Mesenteric fat pad (tissue), 1 donor: ENCODE measurements around the gene MPP4. TPM values are rescaled to one million over a fixed set of nuclear protein-coding genes. Genes with fewer than 3 reads are reported as not detected.
"Not testable (repeated sequence)": the region's sequence is repeated elsewhere in the genome, so short reads cannot be mapped to it uniquely, and the experiment has no call there.

Experiments used
- DNase-seq: peaks from one replicate; pipeline ENCODE4 v3.0.0-alpha.2; 2020; ENCODE audit warnings: low spot score
- total RNA-seq: library from RNA; stranded (reverse); fragmentation: NEBNext Ultra II Directional; extraction: Animal tissue kit (Norgen Biotek cat#: 25700); gene quantifications from one replicate; pipeline ENCODE4 v1.2.1, GENCODE V29; 2021
- donor health status: DM: yes; HTN: yes; CAD: no.

The MPP4 gene
- total RNA-seq, 1 donor from 2014 or later = not detected

GRCh38 chr2:201674298-201674697 is 24.1 kb downstream of the MPP4 start:
- no peak for DNase-seq

- no peak for DNase-seq
Observed at GRCh38 chr2:201673546-201673945, 24.9 kb downstream of the MPP4 start.

GRCh38 chr2:201671205-201671604 is 27.2 kb downstream of the MPP4 start:
- not testable (repeated sequence) for DNase-seq

GRCh38 chr2:201669865-201670264 is 28.6 kb downstream of the MPP4 start:
- no peak for DNase-seq

GRCh38 chr2:201668402-201668910 is 30.0 kb downstream of the MPP4 start:
- DNase-seq = no peak

- no peak for DNase-seq
Observed at GRCh38 chr2:201664334-201664733, 34.1 kb downstream of the MPP4 start.

GRCh38 chr2:201661366-201661765 is 37.1 kb downstream of the MPP4 start:
- no peak for DNase-seq

- DNase-seq = no peak
Observed at GRCh38 chr2:201660293-201660895, 38.0 kb downstream of the MPP4 start.

- DNase-seq = no peak
Observed at GRCh38 chr2:201656740-201657139, 41.7 kb downstream of the MPP4 start.

GRCh38 chr2:201656102-201656501 is 42.3 kb downstream of the MPP4 start:
- no peak for DNase-seq

- DNase-seq = no peak
Observed at GRCh38 chr2:201654616-201655384, 43.6 kb downstream of the MPP4 start.

- DNase-seq = no peak
Observed at GRCh38 chr2:201653221-201653620, 45.2 kb downstream of the MPP4 start.

- DNase-seq = no peak
Observed at GRCh38 chr2:201649442-201649841, 49.0 kb downstream of the MPP4 start.

GRCh38 chr2:201647431-201647830 is 51.0 kb downstream of the MPP4 start:
- DNase-seq = no peak

- no peak for DNase-seq
Observed at GRCh38 chr2:201644001-201644400, 54.4 kb downstream of the MPP4 start.

GRCh38 chr2:201643216-201643890 is 55.1 kb downstream of the MPP4 start, which contains the start of gene TMEM237:
TMEM237 (minus strand) TSS chr2:201643503; CDS start chr2:201643400, 103 bp downstream.
- DNase-seq = no peak

GRCh38 chr2:201642579-201643215 is 55.7 kb downstream of the MPP4 start:
- DNase-seq = peak; percentile 95

- no peak for DNase-seq
Observed at GRCh38 chr2:201642086-201642578, 56.3 kb downstream of the MPP4 start.

- DNase-seq = no peak
Observed at GRCh38 chr2:201639205-201639604, 59.2 kb downstream of the MPP4 start.

- no peak for DNase-seq
Observed at GRCh38 chr2:201638326-201638725, 60.1 kb downstream of the MPP4 start.

- no peak for DNase-seq
Observed at GRCh38 chr2:201633661-201634249, 64.7 kb downstream of the MPP4 start.
